GM18507 (cell line): ENCODE data around the gene PDK2.

Source experiments
- DNase-seq: peaks from one replicate; pipeline ENCODE4 v3.0.0; 2011; ENCODE audit warnings: low read depth; ENCODE audit not compliant: insufficient read length; ENCODE audit errors: extremely low spot score
- FAIRE-seq: peaks from 2 replicates; lab custom pipeline; 2011; peaks lifted over from hg19 to GRCh38; lab: Jason Lieb, UNC

The PDK2 gene

DNA sequence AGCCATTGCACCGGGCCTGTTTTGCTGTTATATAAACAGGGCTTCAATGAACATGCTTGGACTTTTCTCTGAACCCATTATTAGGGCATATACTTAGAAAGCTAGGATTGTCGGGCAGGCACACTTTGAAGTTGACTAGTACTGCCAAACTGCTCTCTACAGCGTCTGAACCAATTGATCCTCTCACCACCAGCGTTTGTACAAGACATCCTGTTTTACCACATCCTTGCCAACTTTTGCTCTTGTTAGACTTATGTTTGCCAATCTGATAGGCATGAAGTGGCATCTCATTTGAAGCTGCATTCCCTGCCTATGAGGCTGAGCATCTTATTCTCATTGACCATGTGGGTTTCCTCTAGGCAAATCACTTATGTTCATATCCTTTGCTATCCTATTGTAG lies 62.7 kb downstream of the PDK2 start:
- FAIRE-seq = no peak
- no peak for DNase-seq

DNA sequence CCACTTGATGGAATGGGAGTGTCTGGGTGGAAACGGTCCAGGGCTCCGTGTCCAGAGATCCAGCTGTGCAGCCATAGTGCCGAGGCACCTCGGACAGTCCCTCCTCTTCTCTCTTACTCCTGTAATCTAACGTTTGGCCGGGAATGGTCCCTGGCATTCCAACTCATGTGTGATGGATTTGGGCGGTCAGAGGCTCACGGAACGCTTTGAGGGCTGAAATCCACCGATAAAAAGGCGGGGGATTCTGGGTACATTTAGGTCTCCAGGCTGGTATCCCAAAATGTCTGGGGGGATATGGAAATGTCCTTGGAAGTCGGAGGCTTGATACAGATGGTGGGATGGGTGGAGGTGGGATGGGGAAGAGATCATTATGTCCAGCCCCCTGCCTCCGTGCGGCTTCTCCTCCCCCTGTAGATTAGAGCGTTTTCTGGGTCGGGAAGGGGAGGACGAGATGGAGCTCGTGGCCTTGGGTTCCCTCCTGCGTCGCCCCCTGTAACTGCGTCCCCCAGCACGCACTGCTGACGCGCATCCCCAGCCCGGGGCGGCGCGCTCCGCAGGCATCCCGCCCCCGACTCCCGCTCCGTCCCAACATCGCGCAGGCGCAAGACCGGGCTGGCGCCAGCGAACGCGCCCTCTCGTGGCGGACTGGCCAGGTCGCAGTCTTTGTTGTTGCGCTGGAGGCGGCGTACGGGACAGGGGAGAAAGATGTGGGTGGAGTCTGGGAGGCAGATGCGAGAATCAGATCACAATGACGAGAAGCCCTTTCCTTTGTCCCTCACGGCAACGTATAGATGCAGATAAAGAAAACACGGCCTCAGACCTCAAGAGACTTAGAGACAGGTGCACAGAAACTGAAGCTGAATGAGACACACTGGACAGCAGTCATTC lies 66.1 kb downstream of the PDK2 start:
- DNase-seq (peak; percentile 98), FAIRE-seq (peak; percentile 92)
